GM12891 (cell line): Measurements from ENCODE around the gene RAB28.

Source experiments
- PAX5 ChIP-seq: IDR thresholded peaks from 2 replicates; pipeline ENCODE4 v1.6.1; 2011; ENCODE audit warnings: low read length, moderate library complexity, mild to moderate bottlenecking; ENCODE audit not compliant: insufficient read depth, severe bottlenecking
- POLR2A ChIP-seq: IDR thresholded peaks from 2 replicates; pipeline ENCODE4 v1.6.1; 2011; ENCODE audit warnings: low read depth, low read length, control low read depth
- POLR2AphosphoS5 ChIP-seq: IDR thresholded peaks from 2 replicates; pipeline ENCODE4 v1.6.1; 2011; ENCODE audit warnings: low read depth, low read length, control low read depth
- POU2F2 ChIP-seq: IDR thresholded peaks from 2 replicates; pipeline ENCODE4 v1.6.1; 2011; ENCODE audit warnings: low read depth, mild to moderate bottlenecking, control low read depth, low read length, moderate library complexity
- TAF1 ChIP-seq: IDR thresholded peaks from 2 replicates; pipeline ENCODE4 v1.6.1; 2011; ENCODE audit warnings: low read depth, low read length, control low read depth

DNA sequence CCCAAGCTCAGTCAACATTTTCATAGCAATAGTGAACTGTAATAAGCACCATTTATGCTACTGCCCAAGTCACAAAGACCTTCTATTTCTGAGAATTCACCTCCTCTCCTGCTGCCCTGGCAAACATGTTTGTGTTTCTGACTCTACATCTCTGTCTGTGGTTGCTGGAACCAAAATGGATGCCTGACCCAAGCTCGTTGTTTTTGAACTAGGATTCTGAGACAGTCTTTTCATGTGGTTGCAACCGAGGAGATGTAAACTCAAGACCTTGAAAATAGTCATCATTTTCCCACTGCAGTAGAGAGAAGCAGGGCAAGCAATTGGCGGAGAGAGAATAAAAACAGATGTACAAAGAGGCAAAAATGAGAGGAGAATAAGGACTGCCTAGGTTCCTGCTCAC, 160.2 kb downstream of the RAB28 start:
- TF ChIP-seq TAF1 (no peak), POLR2A (no peak), POLR2AphosphoS5 (no peak), POU2F2 (no peak), PAX5 (no peak)
